Uterus (tissue), 2 donors: Measurements from ENCODE around the gene ADAMTS12.

ENCODE experiments used
- POLR2A ChIP-seq, 2 donors: fragments of 450-650 bp; IDR thresholded peaks; one replicate each; pipeline ENCODE4 v1.6.1; 2016; ENCODE audit warnings: antibody characterized with exemption in 2 of 2, mild to moderate bottlenecking in 1 of 2, moderate library complexity in 1 of 2
- TF ChIP-seq, protein P1 (sequence below), 4 experiments: fragments of 200-600 bp in 2 of 4; fragments of 450-650 bp in 2 of 4; sonication (generic) in 2 of 4; IDR thresholded peaks; one replicate each; pipeline ENCODE4 v1.5.1; 2016 to 2019; ENCODE audit warnings: antibody characterized with exemption in 4 of 4, mild to moderate bottlenecking in 2 of 4, moderate library complexity in 1 of 4

DNA sequence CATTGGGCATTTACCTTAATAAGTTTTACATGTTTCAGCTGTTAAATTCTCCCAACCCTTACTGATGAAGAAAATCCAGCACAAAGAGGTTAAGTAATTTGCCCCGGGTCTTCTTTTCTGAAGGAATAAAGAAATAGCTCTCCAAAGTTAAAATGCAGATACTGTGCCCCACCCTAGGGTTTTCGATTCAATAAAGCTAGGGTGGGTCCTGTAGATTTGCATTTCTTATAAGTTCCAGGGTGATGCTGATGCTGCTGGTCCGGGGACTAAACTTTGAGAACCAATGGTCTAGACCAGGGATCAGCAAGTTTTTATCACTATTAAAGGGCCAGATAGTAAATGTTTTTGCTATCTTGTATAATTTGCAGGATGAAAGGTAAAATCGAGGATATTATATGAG is 156.7 kb downstream of the ADAMTS12 start:
- TF ChIP-seq POLR2A (IDR thresholded peaks at IDR 0.05) = no peak
- TF ChIP-seq, protein P1, sequence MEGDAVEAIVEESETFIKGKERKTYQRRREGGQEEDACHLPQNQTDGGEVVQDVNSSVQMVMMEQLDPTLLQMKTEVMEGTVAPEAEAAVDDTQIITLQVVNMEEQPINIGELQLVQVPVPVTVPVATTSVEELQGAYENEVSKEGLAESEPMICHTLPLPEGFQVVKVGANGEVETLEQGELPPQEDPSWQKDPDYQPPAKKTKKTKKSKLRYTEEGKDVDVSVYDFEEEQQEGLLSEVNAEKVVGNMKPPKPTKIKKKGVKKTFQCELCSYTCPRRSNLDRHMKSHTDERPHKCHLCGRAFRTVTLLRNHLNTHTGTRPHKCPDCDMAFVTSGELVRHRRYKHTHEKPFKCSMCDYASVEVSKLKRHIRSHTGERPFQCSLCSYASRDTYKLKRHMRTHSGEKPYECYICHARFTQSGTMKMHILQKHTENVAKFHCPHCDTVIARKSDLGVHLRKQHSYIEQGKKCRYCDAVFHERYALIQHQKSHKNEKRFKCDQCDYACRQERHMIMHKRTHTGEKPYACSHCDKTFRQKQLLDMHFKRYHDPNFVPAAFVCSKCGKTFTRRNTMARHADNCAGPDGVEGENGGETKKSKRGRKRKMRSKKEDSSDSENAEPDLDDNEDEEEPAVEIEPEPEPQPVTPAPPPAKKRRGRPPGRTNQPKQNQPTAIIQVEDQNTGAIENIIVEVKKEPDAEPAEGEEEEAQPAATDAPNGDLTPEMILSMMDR (IDR thresholded peaks at IDR 0.05) = no peak
